MM.1S (cell line): ENCODE results near the gene TMOD1.

ENCODE experiments used
- DNase-seq: peaks from one replicate; pipeline ENCODE4 v3.0.0-alpha.2; 2015
- H2AFZ ChIP-seq: fragments of 300-600 bp; sonication (generic); 2 replicates; pipeline ENCODE4 v1.6.0; 2016; ENCODE audit warnings: antibody characterized with exemption, low read length
- H3F3A ChIP-seq: fragments of 300-600 bp; sonication (generic); 2 replicates; pipeline ENCODE4 v1.6.1; 2016; ENCODE audit warnings: mild to moderate bottlenecking, antibody characterized with exemption, low read length, moderate library complexity, mixed read lengths; ENCODE audit not compliant: insufficient read depth
- H3K27ac ChIP-seq: fragments of 300-600 bp; sonication (generic); 2 replicates; pipeline ENCODE4 v1.5.1; 2016; ENCODE audit warnings: mild to moderate bottlenecking, low read length
- H3K27me3 ChIP-seq: fragments of 300-600 bp; sonication (generic); replicated peaks from 2 replicates; pipeline ENCODE4 v1.6.0; 2016; ENCODE audit warnings: low read length; ENCODE audit not compliant: insufficient read depth
- H3K36me3 ChIP-seq: fragments of 300-600 bp; sonication (generic); replicated peaks from 2 replicates; pipeline ENCODE4 v1.6.1; 2016; ENCODE audit warnings: mild to moderate bottlenecking, low read length, mixed read lengths; ENCODE audit not compliant: insufficient read depth
- H3K4me1 ChIP-seq: fragments of 300-600 bp; sonication (generic); 2 replicates; pipeline ENCODE4 v1.6.1; 2016; ENCODE audit warnings: low read length, mixed read lengths
- H3K4me2 ChIP-seq: fragments of 300-600 bp; sonication (generic); 2 replicates; pipeline ENCODE4 v1.6.0; 2016; ENCODE audit warnings: low read depth, low read length
- H3K4me3 ChIP-seq: fragments of 300-600 bp; sonication (generic); 2 replicates; pipeline ENCODE4 v1.5.1; 2016; ENCODE audit warnings: low read length, mixed read lengths
- H3K79me2 ChIP-seq: fragments of 300-600 bp; sonication (generic); 2 replicates; pipeline ENCODE4 v1.6.1; 2016; ENCODE audit warnings: mixed run types, low read length, mixed read lengths
- H3K9ac ChIP-seq: fragments of 300-600 bp; sonication (generic); 2 replicates; pipeline ENCODE4 v1.6.1; 2016; ENCODE audit warnings: low read length, mixed read lengths
- H3K9me2 ChIP-seq: fragments of 300-600 bp; sonication (generic); replicated peaks from 2 replicates; pipeline ENCODE4 v1.6.1; 2016; ENCODE audit warnings: mild to moderate bottlenecking, low read length, mixed read lengths; ENCODE audit not compliant: insufficient read depth
- H3K9me3 ChIP-seq: fragments of 300-600 bp; sonication (generic); replicated peaks from 2 replicates; pipeline ENCODE4 v1.6.1; 2016; ENCODE audit warnings: mild to moderate bottlenecking, low read length, mixed read lengths; ENCODE audit not compliant: insufficient read depth
- H4K20me1 ChIP-seq: fragments of 300-600 bp; sonication (generic); 2 replicates; pipeline ENCODE4 v1.6.1; 2016; ENCODE audit warnings: mild to moderate bottlenecking, low read length, moderate library complexity, mixed read lengths; ENCODE audit not compliant: insufficient read depth
- CTCF ChIP-seq: fragments of 300-600 bp; sonication (generic); IDR thresholded peaks from 2 replicates; pipeline ENCODE4 v1.5.1; 2016; ENCODE audit warnings: antibody characterized with exemption, low read length, mixed read lengths
- EZH2 ChIP-seq: fragments of 300-600 bp; sonication (generic); optimal IDR thresholded peaks from 2 replicates; pipeline ENCODE3; 2017; ENCODE audit warnings: low read depth, mild to moderate bottlenecking, antibody characterized with exemption, low read length, mixed read lengths
- EZH2phosphoT487 ChIP-seq: fragments of 300-600 bp; sonication (generic); IDR thresholded peaks from 2 replicates; pipeline ENCODE4 v1.6.1; 2018; ENCODE audit warnings: antibody characterized with exemption, low read length

Gene TMOD1

GRCh38 chr9:97558701-97559101, 57.2 kb downstream of the TMOD1 start:
- H3K27ac ChIP-seq, result peak overlapping the region; percentile 96
- H3K4me3 ChIP-seq, result peak overlapping the region; percentile 43
- peaks cover 12% of the 10 kb centered on the region for H3F3A ChIP-seq
- H2AFZ ChIP-seq, result peak overlapping the region; percentile 10; the same call in 1 of the 2 replicates
- H3K79me2 ChIP-seq, result no peaks in the 10 kb centered on the region
- peaks cover 27% of the 10 kb centered on the region for H3K4me1 ChIP-seq
- H4K20me1 ChIP-seq, result no peaks in the 10 kb centered on the region
- peak overlapping the region; percentile 71 for H3K4me2 ChIP-seq
- H3K9me3 ChIP-seq, result no peaks in the 10 kb centered on the region
- H3K27me3 ChIP-seq, result no peaks in the 10 kb centered on the region
- TF ChIP-seq CTCF, result no peak
- TF ChIP-seq EZH2, result no peak
- no peak for TF ChIP-seq EZH2phosphoT487
- H3K9ac ChIP-seq, result peak overlapping the region; percentile 74
- peak; percentile 57 for DNase-seq
- H3K9me2 ChIP-seq, result no peaks in the 10 kb centered on the region
- no peaks in the 10 kb centered on the region for H3K36me3 ChIP-seq

- Histone ChIP-seq H3K9me2 (no peaks in the 10 kb centered on the region), H3K4me2 (peak overlapping the region; percentile 71), H3F3A (peaks cover 12% of the 10 kb centered on the region), H3K36me3 (no peaks in the 10 kb centered on the region), H4K20me1 (no peaks in the 10 kb centered on the region), H3K9me3 (no peaks in the 10 kb centered on the region), H3K79me2 (no peaks in the 10 kb centered on the region), H3K4me1 (peaks cover 27% of the 10 kb centered on the region), H3K27ac (peak overlapping the region; percentile 96), H3K27me3 (no peaks in the 10 kb centered on the region), H3K4me3 (peak overlapping the region; percentile 43), H3K9ac (peak overlapping the region; percentile 74), H2AFZ (peak overlapping the region; percentile 10; the same call in 1 of the 2 replicates)
- DNase-seq, result peak; percentile 97
- TF ChIP-seq EZH2phosphoT487 (no peak), EZH2 (no peak), CTCF (no peak)
Observed at GRCh38 chr9:97559111-97559514, 57.6 kb downstream of the TMOD1 start.

GRCh38 chr9:97560154-97560553, 58.7 kb downstream of the TMOD1 start:
- no peaks in the 10 kb centered on the region for H3K36me3 ChIP-seq
- H3K4me1 ChIP-seq, result peaks cover 27% of the 10 kb centered on the region

More at GRCh38 chr9:97560154-97560553, 58.7 kb downstream of the TMOD1 start:
- H3K27me3 ChIP-seq, result no peaks in the 10 kb centered on the region
- H3K9me2 ChIP-seq, result no peaks in the 10 kb centered on the region
- no peak overlapping the region for H3K4me3 ChIP-seq
- H3K27ac ChIP-seq, result no peak overlapping the region
- no peaks in the 10 kb centered on the region for H3K79me2 ChIP-seq
- H3K4me2 ChIP-seq, result no peak overlapping the region
- no peaks in the 10 kb centered on the region for H3K9me3 ChIP-seq
- no peak for TF ChIP-seq CTCF
- TF ChIP-seq EZH2phosphoT487, result no peak
- no peak for TF ChIP-seq EZH2
- H3F3A ChIP-seq, result peaks cover 12% of the 10 kb centered on the region
- no peak for DNase-seq
- H4K20me1 ChIP-seq, result no peaks in the 10 kb centered on the region
- H3K9ac ChIP-seq, result no peak overlapping the region
- H2AFZ ChIP-seq, result no peak overlapping the region
